ENCODE measurements around the gene KATNB1. TPM values are rescaled to one million over a fixed set of nuclear protein-coding genes. Genes with fewer than 3 reads are reported as not detected.

The KATNB1 gene
- total RNA-seq, 2 experiments from 2014 or later = 21.0 to 22.3 TPM

- intact Hi-C loops (cut with DNase I, micrococcal nuclease) = no loop called here
- no peaks in the 10 kb centered on the region for H3K27me3 Mint-ChIP-seq
- H3K27ac Mint-ChIP-seq = peak overlapping the region; percentile 19
- no peaks in the 10 kb centered on the region for H3K36me3 ChIP-seq (ENCODE audit: insufficient read depth, low read length)
- H3K4me1 ChIP-seq (ENCODE audit: insufficient read depth, low read length) = peaks cover 17% of the 10 kb centered on the region
- no peaks in the 10 kb centered on the region for H3K9me3 Mint-ChIP-seq
- no peaks in the 10 kb centered on the region for H3K27me3 ChIP-seq (ENCODE audit: control insufficient read depth in 1 of 2, insufficient read depth in 2 of 2, low read length in 2 of 2)
- TF ChIP-seq CTCF (IDR thresholded peaks at IDR 0.05) = no peak
- ATAC-seq (ENCODE audit: poor library complexity) (no peak), DNase-seq (no peak)
- H3K36me3 Mint-ChIP-seq (ENCODE audit: low read depth) = no peaks in the 10 kb centered on the region
- peaks cover 12% of the 10 kb centered on the region for H3K4me1 Mint-ChIP-seq (ENCODE audit: low read depth)
- no peak overlapping the region for H3K4me3 ChIP-seq (ENCODE audit: low read length)
- H3K4me3 Mint-ChIP-seq = no peak overlapping the region
- ChIA-PET POLR2A (no interaction called here), CTCF (no interaction called here)
- no peak overlapping the region for H3K27ac ChIP-seq (ENCODE audit: low read depth in 1 of 2, low read length in 2 of 2)
- H3K9me3 ChIP-seq (ENCODE audit: control insufficient read depth in 1 of 2, insufficient read depth in 1 of 2, low read length in 2 of 2) = no peaks in the 10 kb centered on the region
Observed at GRCh38 chr16:57688487-57688986, 47.0 kb upstream of the KATNB1 start.

GRCh38 chr16:57688987-57689761, 46.4 kb upstream of the KATNB1 start:
- no peak overlapping the region for H3K4me3 Mint-ChIP-seq
- no peaks in the 10 kb centered on the region for H3K9me3 Mint-ChIP-seq
- Histone ChIP-seq H3K27me3 (ENCODE audit: control insufficient read depth in 1 of 2, insufficient read depth in 2 of 2, low read length in 2 of 2) (no peaks in the 10 kb centered on the region), H3K4me1 (ENCODE audit: insufficient read depth, low read length) (peaks cover 17% of the 10 kb centered on the region), H3K27ac (ENCODE audit: low read depth in 1 of 2, low read length in 2 of 2) (no peak overlapping the region), H3K9me3 (ENCODE audit: control insufficient read depth in 1 of 2, insufficient read depth in 1 of 2, low read length in 2 of 2) (no peaks in the 10 kb centered on the region), H3K36me3 (ENCODE audit: insufficient read depth, low read length) (no peaks in the 10 kb centered on the region), H3K4me3 (ENCODE audit: low read length) (peak overlapping the region; percentile 4)
- intact Hi-C loops (cut with DNase I, micrococcal nuclease) = no loop called here
- H3K36me3 Mint-ChIP-seq (ENCODE audit: low read depth) = no peaks in the 10 kb centered on the region
- no peak for ATAC-seq (ENCODE audit: poor library complexity)
- peaks cover 12% of the 10 kb centered on the region for H3K4me1 Mint-ChIP-seq (ENCODE audit: low read depth)
- DNase-seq = no peak
- ChIA-PET CTCF (no interaction called here), POLR2A (interaction anchor here (1.0 to 1.4 kb wide), 2 partner anchors 46 to 296 kb away, joined by 3 read pairs; no protein-coding TSS in a partner anchor)
- H3K27me3 Mint-ChIP-seq = no peaks in the 10 kb centered on the region
- no peak for TF ChIP-seq CTCF (IDR thresholded peaks at IDR 0.05)
- peak overlapping the region; percentile 85 for H3K27ac Mint-ChIP-seq

GRCh38 chr16:57689762-57690558, 45.6 kb upstream of the KATNB1 start:
- H3K27ac Mint-ChIP-seq = peak overlapping the region; percentile 85
- no peaks in the 10 kb centered on the region for H3K36me3 Mint-ChIP-seq (ENCODE audit: low read depth)
- ChIA-PET POLR2A (interaction anchor here (1.0 to 1.4 kb wide), 2 partner anchors 45 to 295 kb away, joined by 3 read pairs; no protein-coding TSS in a partner anchor), CTCF (no interaction called here)
- Histone ChIP-seq H3K27ac (ENCODE audit: low read depth in 1 of 2, low read length in 2 of 2) (peak overlapping the region in 1 of 2 donors; percentile 29), H3K27me3 (ENCODE audit: control insufficient read depth in 1 of 2, insufficient read depth in 2 of 2, low read length in 2 of 2) (no peaks in the 10 kb centered on the region), H3K4me3 (ENCODE audit: low read length) (peak overlapping the region; percentile 4), H3K4me1 (ENCODE audit: insufficient read depth, low read length) (peaks cover 22% of the 10 kb centered on the region), H3K9me3 (ENCODE audit: control insufficient read depth in 1 of 2, insufficient read depth in 1 of 2, low read length in 2 of 2) (no peaks in the 10 kb centered on the region), H3K36me3 (ENCODE audit: insufficient read depth, low read length) (no peaks in the 10 kb centered on the region)
- intact Hi-C loops (cut with DNase I, micrococcal nuclease) = no loop called here
- peaks cover 17% of the 10 kb centered on the region for H3K4me1 Mint-ChIP-seq (ENCODE audit: low read depth)
- H3K9me3 Mint-ChIP-seq = no peaks in the 10 kb centered on the region
- ATAC-seq (ENCODE audit: poor library complexity) (peak; percentile 93), DNase-seq (peak in 10 of 14 experiments; percentile 11 to 73 (median 38))
- H3K27me3 Mint-ChIP-seq = no peaks in the 10 kb centered on the region
- no peak for TF ChIP-seq CTCF (IDR thresholded peaks at IDR 0.05)
- H3K4me3 Mint-ChIP-seq = peak overlapping the region; percentile 42

Data from CD4-positive, alpha-beta T cell (primary cell).